Measurements from ENCODE around the gene GNPTG. TPM values are rescaled to one million over a fixed set of nuclear protein-coding genes. Genes with fewer than 3 reads are reported as not detected.

The GNPTG gene
- total RNA-seq, 1 donor from 2014 or later, result 34.6 TPM

- intact Hi-C loops (cut with micrococcal nuclease), result no loop called here
These were observed 5.1 kb upstream of the GNPTG start for GRCh38 chr16:1346422-1347285.

GRCh38 chr16:1347286-1347855, 4.4 kb upstream of the GNPTG start:
- intact Hi-C loops (cut with micrococcal nuclease), result no loop called here

- intact Hi-C loops (cut with micrococcal nuclease), result no loop called here
These were observed 3.8 kb upstream of the GNPTG start for GRCh38 chr16:1347962-1348361.

- intact Hi-C loops (cut with micrococcal nuclease), result no loop called here
These were observed 3.3 kb upstream of the GNPTG start for GRCh38 chr16:1348441-1348840.

- intact Hi-C loops (cut with micrococcal nuclease), result no loop called here
These were observed 2.8 kb upstream of the GNPTG start for GRCh38 chr16:1348926-1349325.

GRCh38 chr16:1349351-1349750, 2.4 kb upstream of the GNPTG start:
- intact Hi-C loops (cut with micrococcal nuclease), result no loop called here

- intact Hi-C loops (cut with micrococcal nuclease), result loop anchor here (5.0 kb wide), 2 partner anchors 62 to 992 kb away; partner anchors contain the start of genes ABCA3 and UNKL
These were observed 1.8 kb upstream of the GNPTG start for GRCh38 chr16:1349951-1350350.

GRCh38 chr16:1350691-1351090, 1.0 kb upstream of the GNPTG start:
- intact Hi-C loops (cut with micrococcal nuclease), result loop anchor here (1.0 to 5.0 kb wide), 3 partner anchors 41 to 992 kb away; partner anchors contain the start of genes ABCA3, UBE2I and UNKL

GRCh38 chr16:1351215-1351581, 533 bp upstream of the GNPTG start:
- intact Hi-C loops (cut with micrococcal nuclease), result loop anchor here (1.0 to 5.0 kb wide), 3 partner anchors 42 to 991 kb away; partner anchors contain the start of genes ABCA3, UBE2I and UNKL

- intact Hi-C loops (cut with micrococcal nuclease), result loop anchor here (5.0 kb wide), 2 partner anchors 57 to 987 kb away; partner anchors contain the start of genes ABCA3 and UNKL
These were observed 3.2 kb downstream of the GNPTG start for GRCh38 chr16:1354815-1355540.

GRCh38 chr16:1355591-1355990, 3.9 kb downstream of the GNPTG start:
- intact Hi-C loops (cut with micrococcal nuclease), result no loop called here

GRCh38 chr16:1356061-1356900, 4.5 kb downstream of the GNPTG start:
- intact Hi-C loops (cut with micrococcal nuclease), result no loop called here

GRCh38 chr16:1357906-1358566, 6.3 kb downstream of the GNPTG start:
- intact Hi-C loops (cut with micrococcal nuclease), result no loop called here

- intact Hi-C loops (cut with micrococcal nuclease), result no loop called here
These were observed 10.1 kb downstream of the GNPTG start for GRCh38 chr16:1361685-1362360.

GRCh38 chr16:1362807-1363206, 11.1 kb downstream of the GNPTG start:
- intact Hi-C loops (cut with micrococcal nuclease), result no loop called here

GRCh38 chr16:1363501-1364041, 11.8 kb downstream of the GNPTG start:
- intact Hi-C loops (cut with micrococcal nuclease), result no loop called here

GRCh38 chr16:1364510-1364909, 12.8 kb downstream of the GNPTG start:
- intact Hi-C loops (cut with micrococcal nuclease), result no loop called here

GRCh38 chr16:1366060-1366711, 14.5 kb downstream of the GNPTG start:
- intact Hi-C loops (cut with micrococcal nuclease), result no loop called here

GRCh38 chr16:1366712-1367299, 15.1 kb downstream of the GNPTG start:
- intact Hi-C loops (cut with micrococcal nuclease), result no loop called here

All from T-helper 2 cell treated with Interferon-gamma antibody and Interleukin-4, amounts not matched to agents 100 ng/mL and 5 ng/mL, for 36 hours (primary cell).